CD14-positive monocyte (primary cell): ENCODE measurements around the gene NIPBL. TPM values are rescaled to one million over a fixed set of nuclear protein-coding genes. Genes with fewer than 3 reads are reported as not detected.

Experiments used
- DNase-seq, 3 donors: peaks; one replicate each; pipeline ENCODE4 v3.0.0-alpha.2; 2011 to 2022
- H2AFZ ChIP-seq: 2 replicates; pipeline ENCODE4 v1.6.0; 2012; ENCODE audit warnings: mild to moderate bottlenecking, low read depth, low read length, inconsistent platforms; ENCODE audit not compliant: insufficient read depth, poor library complexity, severe bottlenecking
- H3K27ac ChIP-seq, 2 donors: 1 replicate in 1 of 2; 2 replicates in 1 of 2; pipeline ENCODE4 v1.5.1; 2012 to 2013; ENCODE audit warnings: low read length in 2 of 2, control low read depth in 1 of 2, inconsistent platforms in 1 of 2, low read depth in 1 of 2, mild to moderate bottlenecking in 1 of 2
- H3K27me3 ChIP-seq, 2 donors: one replicate each; pipeline versions ENCODE4 v1.6.0 to v1.6.1; 2011 to 2013; ENCODE audit warnings: low read length in 2 of 2; ENCODE audit not compliant: control insufficient read depth in 2 of 2, insufficient read depth in 2 of 2
- H3K36me3 ChIP-seq, 2 donors: replicated peaks in 1 of 2; 1 replicate in 1 of 2; 2 replicates in 1 of 2; pipeline versions ENCODE4 v1.5.1 to v1.6.1; 2012 to 2013; ENCODE audit warnings: low read length in 2 of 2, control low read depth in 1 of 2, inconsistent platforms in 1 of 2, mild to moderate bottlenecking in 1 of 2; ENCODE audit not compliant: insufficient read depth in 2 of 2, control insufficient read depth in 1 of 2
- H3K4me1 ChIP-seq, 2 donors: 1 replicate in 1 of 2; 2 replicates in 1 of 2; pipeline versions ENCODE4 v1.5.1 to v1.6.1; 2012 to 2013; ENCODE audit warnings: low read length in 2 of 2, control low read depth in 1 of 2, inconsistent platforms in 1 of 2, mild to moderate bottlenecking in 1 of 2, moderate library complexity in 1 of 2; ENCODE audit not compliant: insufficient read depth in 2 of 2, control insufficient read depth in 1 of 2
- H3K4me2 ChIP-seq: replicated peaks from 2 replicates; pipeline ENCODE3; 2012; ENCODE audit warnings: low read length, moderate library complexity, mild to moderate bottlenecking; ENCODE audit not compliant: poor library complexity, severe bottlenecking; ENCODE audit errors: extremely low read depth
- H3K4me3 ChIP-seq, 3 experiments: fragments of 200-600 bp in 1 of 3; sonication (generic) in 1 of 3; replicated peaks in 1 of 3; 1 replicate in 2 of 3; 2 replicates in 1 of 3; pipeline ENCODE4 v1.5.1; 2011 to 2013; ENCODE audit warnings: low read length in 3 of 3, mild to moderate bottlenecking in 3 of 3, control low read depth in 2 of 3, low read depth in 2 of 3, inconsistent platforms in 1 of 3, moderate library complexity in 1 of 3
- H3K79me2 ChIP-seq: 2 replicates; pipeline ENCODE4 v1.6.0; 2012; ENCODE audit warnings: mild to moderate bottlenecking, control low read depth, inconsistent platforms, low read length, moderate library complexity; ENCODE audit not compliant: insufficient read depth
- H3K9ac ChIP-seq: 2 replicates; pipeline ENCODE4 v1.6.0; 2017; ENCODE audit warnings: low read length, mild to moderate bottlenecking; ENCODE audit not compliant: insufficient read depth, poor library complexity, severe bottlenecking
- H3K9me3 ChIP-seq, 2 donors: replicated peaks in 1 of 2; 1 replicate in 1 of 2; 2 replicates in 1 of 2; pipeline versions ENCODE4 v1.5.1 to v1.6.1; 2012 to 2013; ENCODE audit warnings: low read length in 2 of 2, control low read depth in 1 of 2; ENCODE audit not compliant: control insufficient read depth in 1 of 2, insufficient read depth in 1 of 2
- H4K20me1 ChIP-seq: 2 replicates; pipeline ENCODE4 v1.6.0; 2012; ENCODE audit warnings: mild to moderate bottlenecking, low read length, control low read depth, moderate library complexity; ENCODE audit not compliant: insufficient read depth
- H3K27ac Mint-ChIP-seq, 7 donors: one replicate each; pipeline ENCODE4 v1.8.0; 2020; ENCODE audit warnings: mild to moderate bottlenecking in 7 of 7, mixed read lengths in 7 of 7, moderate library complexity in 6 of 7, inconsistent platforms in 2 of 7
- H3K27me3 Mint-ChIP-seq, 3 donors: one replicate each; pipeline ENCODE4 v1.8.0; 2021 to 2022; ENCODE audit warnings: low read depth in 3 of 3, mild to moderate bottlenecking in 3 of 3, mixed read lengths in 3 of 3, moderate library complexity in 3 of 3, inconsistent platforms in 1 of 3
- H3K36me3 Mint-ChIP-seq, 2 donors: one replicate each; pipeline ENCODE4 v1.8.0; 2020; ENCODE audit warnings: mixed read lengths in 2 of 2, inconsistent platforms in 1 of 2, mild to moderate bottlenecking in 1 of 2
- H3K4me1 Mint-ChIP-seq: one replicate; pipeline ENCODE4 v1.8.0; 2020; ENCODE audit warnings: mild to moderate bottlenecking, mixed read lengths
- H3K4me3 Mint-ChIP-seq, 2 donors: one replicate each; pipeline ENCODE4 v1.8.0; 2020; ENCODE audit warnings: mild to moderate bottlenecking in 2 of 2, mixed read lengths in 2 of 2, moderate library complexity in 1 of 2
- H3K9me3 Mint-ChIP-seq, 7 donors: one replicate each; pipeline ENCODE4 v1.8.0; 2020 to 2022; ENCODE audit warnings: mixed read lengths in 7 of 7, mild to moderate bottlenecking in 6 of 7, moderate library complexity in 6 of 7, inconsistent platforms in 2 of 7
- WGBS: methylation state at CpG from one replicate; pipeline ENCODE4 v1.1.5; 2013; ENCODE audit warnings: missing lambda C conversion rate; ENCODE audit not compliant: insufficient coverage; 5-methylcytosine and 5-hydroxymethylcytosine counted together
- intact Hi-C, 2 donors: fragments of 100-400 bp; cut with micrococcal nuclease; formaldehyde crosslinking; loops; one replicate each; pipeline versions ENCODE4 v1.15.0 to v1.15.1; 2023
- polyA plus RNA-seq, 3 donors: library from polyadenylated mRNA; depleted of rRNA in 1 of 3; unstranded in 2 of 3; stranded (reverse) in 1 of 3; fragments of 300-500 nt in 2 of 3; fragments of >200 nt in 1 of 3; fragmentation: Illumina TruSeq in 2 of 3; gene quantifications; 1 replicate in 2 of 3; 2 replicates in 1 of 3; pipeline ENCODE4 v1.2.3, GENCODE V29; 2012 to 2021
- TF ChIP-seq, protein P1 (sequence below): fragments of 200-600 bp; IDR thresholded peaks from one replicate; pipeline ENCODE4 v1.8.0; 2022; ENCODE audit warnings: antibody characterized with exemption, mild to moderate bottlenecking

Gene NIPBL
- polyA plus RNA-seq, 3 donors = 6.6 to 36.0 (median 16.2) TPM

DNA sequence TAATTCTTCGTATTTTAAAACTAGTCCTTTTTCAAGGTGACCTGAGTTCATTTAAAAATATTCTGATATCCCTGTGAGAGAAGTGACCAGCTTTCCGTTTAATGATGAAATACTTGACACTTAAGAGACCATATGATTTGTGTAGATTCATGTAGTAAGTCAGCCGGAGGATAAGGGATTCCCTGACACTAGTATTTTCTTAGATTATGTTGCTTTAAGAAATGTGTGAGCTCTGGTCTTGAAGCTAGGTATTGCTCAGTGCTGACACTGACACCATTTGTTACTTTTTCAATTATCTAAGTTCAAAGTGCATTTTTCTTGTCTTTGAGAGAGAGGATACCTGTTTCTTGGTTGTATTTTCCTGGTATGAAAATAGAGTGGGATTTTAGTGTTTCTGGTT, 4.2 kb downstream of the NIPBL start:
- Histone ChIP-seq H3K27ac (no peak overlapping the region), H3K4me1 (peaks cover 19 to 59% of the 10 kb centered on the region in 2 donors), H4K20me1 (peaks cover 86% of the 10 kb centered on the region), H2AFZ (no peak overlapping the region), H3K79me2 (peaks cover 98% of the 10 kb centered on the region), H3K4me2 (peak overlapping the region; percentile 96), H3K9me3 (no peaks in the 10 kb centered on the region), H3K27me3 (no peaks in the 10 kb centered on the region), H3K4me3 (peak overlapping the region in 1 of 3 experiments; percentile 18), H3K9ac (no peak overlapping the region), H3K36me3 (peaks cover 0 to 3% of the 10 kb centered on the region in 2 donors)
- Mint-ChIP-seq H3K4me3 (peak overlapping the region; percentile 15 to 48), H3K36me3 (peaks cover 6 to 8% of the 10 kb centered on the region in 2 donors), H3K4me1 (peaks cover 50% of the 10 kb centered on the region), H3K27ac (peak overlapping the region in 5 of 7 donors; percentile 3 to 42 (median 25)), H3K9me3 (no peaks in the 10 kb centered on the region), H3K27me3 (no peaks in the 10 kb centered on the region)
- TF ChIP-seq, protein P1, sequence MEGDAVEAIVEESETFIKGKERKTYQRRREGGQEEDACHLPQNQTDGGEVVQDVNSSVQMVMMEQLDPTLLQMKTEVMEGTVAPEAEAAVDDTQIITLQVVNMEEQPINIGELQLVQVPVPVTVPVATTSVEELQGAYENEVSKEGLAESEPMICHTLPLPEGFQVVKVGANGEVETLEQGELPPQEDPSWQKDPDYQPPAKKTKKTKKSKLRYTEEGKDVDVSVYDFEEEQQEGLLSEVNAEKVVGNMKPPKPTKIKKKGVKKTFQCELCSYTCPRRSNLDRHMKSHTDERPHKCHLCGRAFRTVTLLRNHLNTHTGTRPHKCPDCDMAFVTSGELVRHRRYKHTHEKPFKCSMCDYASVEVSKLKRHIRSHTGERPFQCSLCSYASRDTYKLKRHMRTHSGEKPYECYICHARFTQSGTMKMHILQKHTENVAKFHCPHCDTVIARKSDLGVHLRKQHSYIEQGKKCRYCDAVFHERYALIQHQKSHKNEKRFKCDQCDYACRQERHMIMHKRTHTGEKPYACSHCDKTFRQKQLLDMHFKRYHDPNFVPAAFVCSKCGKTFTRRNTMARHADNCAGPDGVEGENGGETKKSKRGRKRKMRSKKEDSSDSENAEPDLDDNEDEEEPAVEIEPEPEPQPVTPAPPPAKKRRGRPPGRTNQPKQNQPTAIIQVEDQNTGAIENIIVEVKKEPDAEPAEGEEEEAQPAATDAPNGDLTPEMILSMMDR = no peak
- intact Hi-C loops = loop anchor here in 1 of 2 donors (10.0 kb wide), 1 partner anchor 54 kb away; no protein-coding TSS in a partner anchor
- WGBS = 20% methylated on average over 1 of the region's 3 CpGs
- peak in 1 of 3 donors; percentile 15 for DNase-seq

- no peak overlapping the region for H3K9ac ChIP-seq
- H3K4me1 Mint-ChIP-seq = peaks cover 56% of the 10 kb centered on the region
These were observed 4.7 kb downstream of the NIPBL start for GRCh38 chr5:36881304-36881703.

More at GRCh38 chr5:36881304-36881703, 4.7 kb downstream of the NIPBL start:
- no peak overlapping the region for H3K27ac ChIP-seq
- Mint-ChIP-seq H3K36me3 (peaks cover 10 to 12% of the 10 kb centered on the region in 2 donors), H3K27ac (peak overlapping the region in 2 of 7 donors; percentile 3 to 23), H3K9me3 (no peaks in the 10 kb centered on the region), H3K4me3 (no peak overlapping the region), H3K27me3 (no peaks in the 10 kb centered on the region)
- H3K79me2 ChIP-seq = peaks cover 98% of the 10 kb centered on the region
- H4K20me1 ChIP-seq = peaks cover 91% of the 10 kb centered on the region
- DNase-seq = no peak
- H3K36me3 ChIP-seq = peaks cover 0 to 8% of the 10 kb centered on the region in 2 donors
- no peak overlapping the region for H2AFZ ChIP-seq
- no peaks in the 10 kb centered on the region for H3K9me3 ChIP-seq
- intact Hi-C loops = loop anchor here in 1 of 2 donors (10.0 kb wide), 1 partner anchor 53 kb away; no protein-coding TSS in a partner anchor
- peak overlapping the region in 1 of 3 experiments; percentile 18 for H3K4me3 ChIP-seq
- peak overlapping the region; percentile 96 for H3K4me2 ChIP-seq
- peaks cover 19 to 63% of the 10 kb centered on the region in 2 donors for H3K4me1 ChIP-seq
- TF ChIP-seq, protein P1 = no peak
- H3K27me3 ChIP-seq = no peaks in the 10 kb centered on the region
